GM19324 (cell line): ENCODE data around the gene NEK8.
A peak's percentile ranks its signal among the peaks of the same experiment; 100 is the strongest.
"Not testable (repeated sequence)": the region's sequence is repeated elsewhere in the genome, so short reads cannot be mapped to it uniquely, and the experiment has no call there.

Source experiments
- ATAC-seq: cut with Tn5 transposase; IDR thresholded peaks from one replicate; pipeline ENCODE4 v1.9.1; 2021; ENCODE audit warnings: mild to moderate bottlenecking, moderate library complexity; ENCODE audit not compliant: unreplicated experiment, low FRiP score

Gene NEK8

DNA sequence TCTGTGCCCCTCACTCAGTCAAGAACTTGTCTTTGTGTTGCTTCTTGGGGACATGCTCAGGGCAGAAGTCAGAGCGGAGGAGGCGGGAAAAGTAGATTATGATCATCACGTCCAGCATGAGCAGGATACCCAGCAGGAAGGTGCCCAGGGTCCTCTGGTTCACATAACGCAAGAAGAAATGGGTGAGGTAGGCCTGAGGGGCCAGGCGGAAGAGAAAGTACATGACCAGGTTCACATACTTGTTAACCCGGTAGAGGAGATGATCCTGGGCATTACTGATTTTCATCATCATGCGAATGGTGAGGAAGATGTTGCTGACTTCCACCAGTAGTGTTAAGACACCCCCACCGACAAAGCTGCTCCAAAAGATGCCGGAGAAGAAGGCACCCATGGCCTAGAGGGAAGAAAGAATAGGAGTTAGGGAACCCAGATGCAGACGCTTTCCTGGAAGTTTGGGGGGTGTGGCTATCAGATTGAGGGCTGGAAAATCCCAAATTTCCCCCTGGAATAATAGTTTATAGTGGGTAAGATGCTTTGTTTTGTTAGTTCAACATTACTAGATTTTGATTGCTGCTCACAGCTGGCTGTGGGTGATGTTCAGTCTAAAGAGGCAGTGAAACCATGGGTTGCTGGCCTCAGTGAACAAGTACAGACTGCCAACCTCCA is 4.0 kb upstream of the NEK8 start:
- no peak for ATAC-seq

DNA sequence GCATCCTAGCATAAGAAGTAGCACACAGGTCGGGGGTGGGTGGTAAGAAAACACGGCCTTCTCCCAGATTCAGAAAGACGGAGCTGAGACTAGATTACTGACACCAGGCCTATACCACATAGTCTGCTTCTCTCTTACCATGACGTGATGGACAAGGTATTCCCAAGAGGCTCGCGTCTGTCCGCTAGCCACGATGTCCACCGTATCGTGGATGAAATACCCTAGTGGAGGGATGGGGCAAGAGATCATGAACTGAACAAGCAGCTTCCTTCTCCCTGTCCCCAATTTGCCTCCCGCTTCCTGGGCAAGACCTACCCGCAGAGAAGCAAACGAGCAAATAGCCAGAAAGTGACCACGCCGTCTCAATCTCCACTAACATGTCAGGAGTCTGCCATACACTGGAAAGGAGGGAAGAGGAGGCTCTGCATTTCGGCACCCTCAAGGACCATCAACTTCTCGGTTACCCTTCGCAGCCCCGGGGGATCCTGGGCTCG is 3.4 kb upstream of the NEK8 start:
- no peak for ATAC-seq

- ATAC-seq = peak; percentile 3
Measured at GRCh38 chr17:28725660-28726225, 2.8 kb upstream of the NEK8 start.

- peak; percentile 13 for ATAC-seq
Measured at GRCh38 chr17:28726226-28726626, 2.4 kb upstream of the NEK8 start, which contains the start of gene TLCD1. TSS of gene TLCD1 (minus strand) at chr17:28726233. CDS start at chr17:28726097, 136 bp downstream.

DNA sequence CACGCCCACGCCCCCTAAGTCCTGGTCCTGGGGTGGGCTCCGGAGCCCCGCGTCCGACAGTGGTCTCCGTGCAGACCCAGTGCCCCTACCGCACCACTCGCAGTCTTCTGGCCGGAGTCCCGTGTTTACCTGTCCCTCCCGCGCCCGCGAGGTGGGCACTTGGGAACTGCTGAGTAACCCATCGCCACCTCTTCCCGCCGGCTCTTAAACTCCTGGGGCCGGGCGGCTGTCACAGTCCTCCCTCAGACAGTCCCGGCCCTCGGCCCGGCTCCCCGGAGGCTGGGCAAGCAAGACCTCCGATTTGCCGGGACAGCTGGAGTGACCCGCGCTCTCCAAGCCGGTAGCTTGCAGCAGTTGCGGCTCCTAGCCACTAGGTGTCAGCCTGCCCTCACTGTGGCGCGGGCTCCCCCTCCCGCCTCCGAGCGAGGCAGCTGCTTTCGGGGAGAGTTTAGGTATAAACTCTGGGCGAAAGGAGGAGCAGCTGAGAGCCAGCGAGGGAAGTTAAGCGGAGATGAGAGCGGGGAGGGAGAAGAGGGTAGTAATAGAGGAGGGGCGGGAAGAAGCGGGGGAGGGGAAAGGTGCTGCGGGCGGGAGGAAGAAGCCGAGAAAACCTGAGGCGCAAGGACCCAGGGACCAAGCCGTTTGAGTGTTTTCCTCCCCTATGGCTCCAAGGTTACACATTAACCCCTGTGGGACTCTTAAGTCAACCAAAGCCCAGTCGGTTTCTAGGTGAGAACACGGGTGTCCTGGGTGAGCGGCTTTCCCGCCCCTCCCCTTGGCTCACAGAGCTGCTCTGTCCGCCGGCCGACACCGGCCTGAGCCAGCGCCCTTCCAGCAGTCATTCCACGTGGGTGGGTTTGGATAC is 1.7 kb upstream of the NEK8 start:
- peak; percentile 43 for ATAC-seq

DNA sequence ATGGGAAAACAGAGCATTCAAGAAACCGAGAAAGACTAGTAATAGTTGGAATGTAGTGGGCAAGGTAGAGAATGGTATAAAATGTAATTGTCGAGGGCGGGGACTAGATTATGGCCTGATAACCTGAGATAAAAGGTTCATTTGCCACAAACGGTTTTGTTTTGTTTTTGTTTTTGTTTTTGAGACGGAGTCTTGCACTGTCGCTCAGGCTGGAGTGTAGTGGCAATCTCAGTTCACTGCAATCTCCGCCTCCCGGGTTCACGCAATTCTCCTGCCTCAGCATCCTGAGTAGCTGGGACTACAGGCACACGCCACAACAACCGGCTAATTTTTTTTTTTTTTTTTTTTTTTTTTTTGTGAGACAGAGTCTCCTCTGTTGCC is 1.4 kb downstream of the NEK8 start:
- ATAC-seq = no peak

DNA sequence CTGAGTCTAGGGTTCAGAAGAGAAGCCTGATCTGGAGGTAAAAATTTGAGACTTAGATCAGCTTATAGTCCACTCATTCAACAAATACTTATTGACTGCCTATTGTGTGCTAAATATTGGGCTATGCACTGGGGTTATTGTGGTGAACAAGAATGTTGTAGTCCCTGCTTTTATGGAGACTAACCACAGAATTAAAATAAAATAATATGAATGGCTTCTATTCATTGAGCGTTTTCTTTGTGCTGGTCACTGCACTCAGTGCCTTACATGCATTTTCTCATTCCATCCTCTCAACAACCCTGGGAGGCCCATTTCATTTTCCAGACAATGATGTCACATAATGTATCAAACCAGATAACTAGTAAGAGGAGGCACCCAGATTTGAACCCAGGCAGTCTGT is 4.8 kb downstream of the NEK8 start:
- ATAC-seq = no peak

DNA sequence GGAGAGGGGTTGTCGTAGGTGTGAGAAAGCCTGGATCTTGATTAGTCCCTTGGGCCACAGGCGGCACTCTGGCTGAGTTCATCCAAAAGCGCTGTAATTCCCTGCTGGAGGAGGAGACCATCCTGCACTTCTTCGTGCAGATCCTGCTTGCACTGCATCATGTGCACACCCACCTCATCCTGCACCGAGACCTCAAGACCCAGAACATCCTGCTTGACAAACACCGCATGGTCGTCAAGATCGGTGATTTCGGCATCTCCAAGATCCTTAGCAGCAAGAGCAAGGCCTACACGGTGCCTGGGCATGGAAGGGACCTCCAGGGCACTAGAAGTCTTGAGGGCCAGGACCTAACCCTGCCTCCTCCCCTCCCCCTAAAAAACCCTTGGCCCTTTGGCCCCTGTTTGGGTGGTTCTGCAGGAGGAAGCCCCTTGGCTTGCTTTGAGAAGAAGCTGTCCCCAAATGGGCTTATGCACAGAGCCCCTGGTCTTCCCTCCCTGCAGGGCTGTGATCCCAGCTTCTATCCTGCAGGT is 6.2 kb downstream of the NEK8 start:
- no peak for ATAC-seq

DNA sequence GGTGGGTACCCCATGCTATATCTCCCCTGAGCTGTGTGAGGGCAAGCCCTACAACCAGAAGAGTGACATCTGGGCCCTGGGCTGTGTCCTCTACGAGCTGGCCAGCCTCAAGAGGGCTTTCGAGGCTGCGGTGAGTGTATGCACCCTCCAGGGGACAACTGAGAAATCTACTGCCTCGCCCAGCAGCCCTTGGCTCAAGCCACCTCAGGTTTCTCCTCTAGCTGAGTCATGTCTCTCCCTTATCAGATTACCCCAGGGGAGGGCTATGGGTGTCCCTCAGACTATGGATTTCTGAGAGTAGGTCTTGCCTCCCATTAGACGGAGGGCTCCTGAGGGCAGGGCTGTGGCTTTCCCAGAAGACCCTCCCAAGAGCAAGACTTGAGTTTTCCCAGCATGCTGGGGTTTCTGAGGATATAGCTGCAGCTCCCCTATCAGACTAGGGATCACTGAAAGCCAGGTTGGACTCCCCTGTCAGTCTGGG is 6.7 kb downstream of the NEK8 start:
- ATAC-seq = no peak

DNA sequence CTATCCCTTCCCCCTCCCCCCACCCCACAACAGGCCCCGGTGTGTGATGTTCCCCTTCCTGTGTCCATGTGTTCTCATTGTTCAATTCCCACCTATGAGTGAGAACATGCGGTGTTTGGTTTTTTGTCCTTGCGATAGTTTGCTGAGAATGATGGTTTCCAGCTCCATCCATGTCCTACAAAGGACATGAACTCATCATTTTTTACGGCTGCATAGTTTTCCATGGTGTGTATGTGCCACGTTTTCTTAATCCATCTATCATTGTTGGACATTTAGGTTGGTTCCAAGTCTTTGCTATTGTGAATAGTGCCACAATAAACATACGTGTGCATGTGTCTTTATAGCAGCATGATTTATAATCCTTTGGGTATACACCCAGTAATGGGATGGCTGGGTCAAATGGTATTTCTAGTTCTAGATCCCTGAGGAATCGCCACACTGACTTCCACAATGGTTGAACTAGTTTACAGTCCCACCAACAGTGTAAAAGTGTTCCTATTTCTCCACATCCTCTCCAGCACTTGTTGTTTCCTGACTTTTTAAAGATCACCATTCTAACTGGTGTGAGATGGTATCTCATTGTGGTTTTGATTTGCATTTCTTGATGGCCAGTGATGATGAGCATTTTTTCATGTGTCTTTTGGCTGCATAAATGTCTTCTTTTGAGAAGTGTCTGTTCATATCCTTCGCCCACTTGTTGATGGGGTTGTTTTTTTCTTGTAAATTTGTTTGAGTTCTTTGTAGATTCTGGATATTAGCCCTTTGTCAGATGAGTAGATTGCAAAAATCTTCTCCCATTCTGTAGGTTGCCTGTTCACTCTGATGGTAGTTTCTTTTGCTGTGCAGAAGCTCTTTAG is 7.6 kb downstream of the NEK8 start:
- not testable (repeated sequence) for ATAC-seq

DNA sequence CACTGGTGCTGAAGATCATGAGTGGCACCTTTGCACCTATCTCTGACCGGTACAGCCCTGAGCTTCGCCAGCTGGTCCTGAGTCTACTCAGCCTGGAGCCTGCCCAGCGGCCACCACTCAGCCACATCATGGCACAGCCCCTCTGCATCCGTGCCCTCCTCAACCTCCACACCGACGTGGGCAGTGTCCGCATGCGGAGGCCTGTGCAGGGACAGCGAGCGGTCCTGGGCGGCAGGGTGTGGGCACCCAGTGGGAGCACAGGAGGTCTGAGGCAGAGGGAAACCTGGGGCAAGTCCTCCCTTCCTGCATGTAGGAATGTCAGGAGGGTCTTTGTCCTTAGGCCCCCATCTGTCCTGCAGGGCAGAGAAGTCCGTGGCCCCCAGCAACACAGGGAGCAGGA is 8.7 kb downstream of the NEK8 start:
- no peak for ATAC-seq

DNA sequence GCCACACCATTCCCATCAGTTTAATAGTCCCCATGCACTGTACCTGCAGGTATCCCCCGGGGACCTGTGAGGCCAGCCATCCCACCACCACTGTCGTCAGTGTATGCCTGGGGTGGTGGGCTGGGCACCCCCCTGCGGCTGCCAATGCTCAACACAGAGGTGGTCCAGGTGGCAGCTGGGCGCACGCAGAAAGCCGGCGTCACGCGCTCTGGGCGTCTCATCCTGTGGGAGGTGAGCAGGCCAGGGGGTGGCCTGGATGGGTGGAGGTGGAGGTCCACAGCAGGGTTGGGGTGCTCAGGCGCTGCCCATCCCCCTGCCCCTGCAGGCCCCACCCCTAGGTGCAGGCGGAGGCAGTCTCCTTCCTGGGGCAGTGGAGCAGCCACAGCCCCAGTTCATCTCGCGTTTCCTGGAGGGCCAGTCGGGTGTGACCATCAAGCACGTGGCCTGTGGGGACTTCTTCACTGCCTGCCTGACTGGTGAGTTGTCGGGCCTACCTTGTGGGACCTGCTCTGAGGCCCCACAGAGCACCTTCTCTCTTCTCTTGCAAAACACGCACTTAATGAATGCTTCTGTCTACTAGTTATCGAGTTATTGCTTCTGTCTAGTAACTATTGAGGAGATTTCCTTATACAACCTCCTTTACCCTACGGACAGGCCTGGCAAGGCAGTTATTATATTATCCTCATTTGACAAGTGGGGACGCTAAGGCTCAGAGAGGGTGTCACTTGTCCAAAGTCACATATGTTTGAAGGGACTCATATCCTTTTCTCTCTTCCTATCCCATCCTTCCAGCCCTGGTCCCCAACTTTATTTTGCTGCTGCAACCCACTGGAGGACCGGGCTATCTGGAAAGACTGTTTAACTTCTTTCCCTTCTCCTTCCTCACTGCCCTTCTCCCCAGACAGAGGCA is 9.4 kb downstream of the NEK8 start:
- ATAC-seq = peak; percentile 48

GRCh38 chr17:28738680-28739384 is 10.2 kb downstream of the NEK8 start:
- ATAC-seq = no peak

DNA sequence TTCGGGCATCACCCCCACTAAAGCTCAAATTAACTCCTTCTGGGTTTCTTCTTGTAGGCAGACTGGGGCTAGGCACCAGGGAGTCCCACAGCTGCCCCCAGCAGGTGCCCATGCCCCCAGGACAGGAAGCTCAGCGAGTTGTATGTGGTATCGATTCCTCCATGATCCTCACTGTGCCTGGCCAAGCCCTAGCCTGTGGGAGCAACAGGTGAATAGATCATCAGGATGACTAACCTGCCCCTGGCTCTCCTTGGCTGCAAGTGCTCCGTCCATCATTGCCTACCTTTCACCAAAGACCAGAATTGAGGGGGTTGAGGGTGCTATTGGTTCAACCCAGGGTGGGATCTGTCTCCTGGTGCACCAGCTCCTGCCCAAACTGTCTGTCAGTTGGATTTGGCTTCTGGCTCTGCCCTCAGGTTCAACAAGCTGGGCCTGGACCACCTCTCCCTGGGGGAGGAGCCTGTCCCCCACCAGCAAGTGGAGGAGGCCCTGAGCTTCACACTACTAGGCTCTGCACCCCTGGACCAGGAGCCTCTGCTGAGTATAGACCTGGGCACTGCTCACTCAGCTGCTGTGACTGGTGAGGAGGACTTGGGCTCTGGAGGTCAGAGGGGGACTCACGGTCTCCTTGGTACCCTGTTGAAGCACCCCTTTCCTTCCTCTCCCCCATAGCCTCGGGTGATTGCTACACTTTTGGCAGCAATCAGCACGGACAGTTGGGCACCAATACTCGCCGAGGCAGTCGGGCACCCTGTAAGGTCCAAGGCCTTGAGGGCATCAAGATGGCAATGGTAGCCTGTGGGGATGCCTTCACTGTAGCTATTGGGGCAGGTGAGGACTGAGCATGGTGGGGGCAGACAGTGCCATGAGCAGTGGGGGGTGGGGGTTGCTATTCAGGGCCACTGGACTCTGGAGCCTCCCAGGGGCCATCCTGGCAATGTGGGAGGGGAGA is 12.1 kb downstream of the NEK8 start:
- ATAC-seq = no peak

GRCh38 chr17:28741358-28742349 is 13.1 kb downstream of the NEK8 start:
- ATAC-seq = no peak
